HG02970 (cell line): ENCODE results near the gene GABRG2.

Source experiments
- ATAC-seq: cut with Tn5 transposase; IDR thresholded peaks from one replicate; pipeline ENCODE4 v1.9.1; 2021; ENCODE audit warnings: mild to moderate bottlenecking, moderate library complexity, moderate number of reproducible peaks; ENCODE audit not compliant: unreplicated experiment, low FRiP score

The GABRG2 gene

DNA sequence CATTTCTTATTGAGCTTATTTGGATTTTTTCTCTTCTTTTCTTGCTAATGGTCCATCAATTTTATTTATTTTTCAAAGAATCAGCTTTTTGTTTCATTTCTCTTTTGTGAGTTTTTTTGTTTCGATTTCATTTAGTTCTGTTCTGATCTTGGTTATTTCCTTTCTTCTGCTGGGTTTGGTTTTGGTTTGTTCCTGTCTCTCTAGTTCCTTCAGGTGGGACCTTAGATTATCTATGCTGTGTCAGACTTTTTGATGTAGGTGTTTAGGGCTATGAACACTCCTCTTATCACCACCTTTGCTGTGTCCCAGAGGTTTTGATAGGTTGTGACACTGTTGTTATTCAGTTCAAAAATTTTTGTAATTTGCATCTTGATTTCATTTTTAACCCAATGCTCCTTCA lies 119.8 kb downstream of the GABRG2 start:
- no peak for ATAC-seq

DNA sequence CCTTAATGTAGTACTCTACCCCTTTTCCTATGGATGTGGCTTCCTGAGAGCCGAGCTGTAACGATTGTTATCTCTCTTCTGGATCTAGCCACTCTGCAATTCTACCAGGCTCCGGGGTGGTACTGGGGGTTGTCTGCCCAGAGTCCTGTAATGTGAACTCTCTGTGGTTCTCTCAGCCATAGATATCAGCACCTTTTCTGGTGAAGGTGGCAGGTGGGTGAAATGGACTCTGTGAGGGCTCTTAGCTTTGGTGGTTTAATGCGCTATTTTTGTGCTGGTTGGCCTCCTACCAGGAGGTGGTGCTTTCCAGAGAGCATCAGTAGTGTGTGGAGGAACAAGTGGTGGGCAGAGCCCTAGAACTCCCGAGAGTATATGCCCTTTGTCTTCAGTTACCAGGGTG lies 122.1 kb downstream of the GABRG2 start:
- ATAC-seq = no peak

DNA sequence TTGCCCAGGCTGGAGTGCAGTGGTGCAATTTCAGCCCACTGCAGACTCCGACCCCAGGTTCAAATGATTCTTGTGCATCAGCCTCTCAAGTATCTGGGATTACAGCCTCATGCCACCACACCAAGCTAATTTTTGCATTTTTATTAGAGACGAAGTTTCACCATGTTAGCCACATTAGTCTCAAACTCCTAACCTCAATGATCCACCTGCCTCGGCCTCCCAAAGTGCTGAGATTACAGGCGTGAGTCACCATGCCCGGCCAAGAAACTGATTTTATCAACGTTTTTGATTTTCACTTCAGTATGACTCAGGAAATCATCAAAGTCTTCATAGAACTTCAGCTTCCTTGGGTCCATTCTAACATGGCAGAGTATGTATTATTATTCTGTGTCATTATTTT lies 125.4 kb downstream of the GABRG2 start:
- ATAC-seq = no peak

DNA sequence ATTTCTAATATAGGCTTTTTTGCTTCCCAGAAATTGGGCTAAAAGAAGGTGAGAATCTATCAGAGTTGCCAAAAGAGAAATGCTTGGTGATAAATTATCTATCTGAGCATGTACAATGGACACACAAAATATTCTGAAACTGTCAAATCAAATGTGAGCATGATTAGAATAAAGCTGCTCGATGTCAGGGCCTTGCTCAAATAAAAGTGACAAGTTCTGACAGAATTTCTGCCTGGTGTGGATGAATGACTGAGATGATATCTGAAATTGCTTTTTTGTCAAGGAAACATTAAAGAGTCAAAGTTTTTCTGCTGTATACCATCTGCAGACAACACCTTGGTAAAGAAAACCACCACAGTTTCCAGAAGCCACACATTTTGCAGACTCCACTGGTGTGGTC lies 128.8 kb downstream of the GABRG2 start:
- ATAC-seq = no peak

DNA sequence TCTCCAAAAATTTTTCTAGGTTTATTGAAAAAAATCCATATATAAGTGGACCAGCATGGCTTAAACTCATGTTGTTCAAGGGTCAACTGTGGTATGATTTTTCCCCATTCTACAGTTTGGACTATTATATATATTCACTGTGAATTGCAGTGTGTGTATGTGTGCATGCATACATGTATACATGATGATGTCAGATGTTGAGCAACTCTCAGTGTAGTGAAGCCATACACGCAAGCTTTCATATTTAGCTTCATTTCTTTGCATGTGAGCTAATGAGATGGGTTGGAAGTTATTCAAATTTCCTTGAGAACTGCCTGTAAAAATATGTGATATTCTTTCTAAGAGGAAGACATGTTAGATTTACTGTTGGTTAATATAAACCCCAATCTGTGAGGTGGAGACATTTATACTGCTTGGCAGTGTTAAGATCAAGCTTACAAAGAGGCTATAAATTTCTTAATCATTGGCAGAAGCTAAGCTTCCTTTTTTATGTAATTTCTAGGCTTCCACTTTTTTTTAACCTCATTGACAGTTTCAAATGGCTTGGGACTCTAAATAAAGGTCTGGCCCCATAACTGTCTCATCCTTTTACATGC lies 134.8 kb downstream of the GABRG2 start:
- ATAC-seq = no peak
